ENCODE data around the gene CDC6. TPM values are rescaled to one million over a fixed set of nuclear protein-coding genes. Genes with fewer than 3 reads are reported as not detected.

The CDC6 gene
- total RNA-seq, 1 donor from 2014 or later: 139 TPM

Other genes with a start within 250 kb of the CDC6 start
- 118 and 122 TPM in 2 replicates for gene MED24, start 233.5 kb upstream of the CDC6 start, total RNA-seq
- 4.5 and 5.1 TPM in 2 replicates for gene THRA, start 224.9 kb upstream of the CDC6 start, total RNA-seq
- gene NR1D1, start 187.3 kb upstream of the CDC6 start, total RNA-seq: 7.9 and 8.2 TPM in 2 replicates
- gene MSL1, start 165.9 kb upstream of the CDC6 start, total RNA-seq: 92.7 and 98.5 TPM in 2 replicates
- 108 and 109 TPM in 2 replicates for gene CASC3, start 147.3 kb upstream of the CDC6 start, total RNA-seq
- 11.5 and 11.9 TPM in 2 replicates for gene RAPGEFL1, start 110.4 kb upstream of the CDC6 start, total RNA-seq
- gene WIPF2, start 68.6 kb upstream of the CDC6 start, total RNA-seq: 19.9 and 25.5 TPM in 2 replicates
- gene RARA, start 21.3 kb downstream of the CDC6 start, total RNA-seq: 24.0 and 26.2 TPM in 2 replicates
- gene GJD3, start 76.9 kb downstream of the CDC6 start, total RNA-seq: 0.23 and 0.38 TPM in 2 replicates
- 189 and 194 TPM in 2 replicates for gene TOP2A, start 130.0 kb downstream of the CDC6 start, total RNA-seq
- 113 and 117 TPM in 2 replicates for gene IGFBP4, start 155.6 kb downstream of the CDC6 start, total RNA-seq
- 13.1 and 16.8 TPM in 2 replicates for gene TNS4, start 213.7 kb downstream of the CDC6 start, total RNA-seq